Measurements from ENCODE around the gene XPOT.

Gene XPOT

DNA sequence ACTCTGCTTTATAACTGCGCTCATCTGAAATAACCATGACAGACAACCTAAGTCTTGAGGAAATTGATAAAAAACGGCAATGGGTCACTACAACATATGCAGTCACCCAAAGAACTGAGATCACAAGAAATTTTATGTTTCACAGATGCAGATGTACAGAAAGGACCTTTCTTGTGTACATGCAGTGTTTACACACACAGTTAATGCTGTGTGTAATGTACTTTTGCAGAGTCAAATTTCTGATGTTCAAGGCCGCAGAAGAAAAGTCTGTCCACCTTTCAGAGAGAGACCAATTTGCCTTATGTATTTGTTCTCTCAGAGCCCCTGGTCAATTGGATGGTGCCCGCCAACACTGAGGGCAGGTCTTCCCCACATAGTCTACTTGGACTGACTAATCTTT lies 24.8 kb downstream of the XPOT start:
- DNase-seq: no peak

DNA sequence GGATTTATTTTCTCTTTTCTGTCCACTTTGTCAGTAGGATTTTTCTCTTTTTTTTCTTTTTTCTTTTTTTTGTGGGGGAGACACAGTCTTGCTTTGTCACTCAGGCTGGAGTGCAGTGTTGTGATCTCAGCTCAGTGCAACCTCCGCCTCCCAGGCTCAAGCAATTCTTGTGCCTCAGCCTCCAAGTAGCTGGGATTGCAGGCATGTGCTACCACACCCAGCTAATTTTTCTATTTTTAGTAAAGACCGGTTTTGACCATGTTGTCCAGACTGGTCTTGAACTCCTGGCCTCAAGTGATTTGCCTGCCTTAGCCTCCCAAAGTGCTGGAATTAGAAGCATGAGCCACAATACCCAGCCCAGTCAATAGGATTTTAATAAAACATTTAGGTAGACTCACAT lies 26.7 kb downstream of the XPOT start:
- DNase-seq: no peak

DNA sequence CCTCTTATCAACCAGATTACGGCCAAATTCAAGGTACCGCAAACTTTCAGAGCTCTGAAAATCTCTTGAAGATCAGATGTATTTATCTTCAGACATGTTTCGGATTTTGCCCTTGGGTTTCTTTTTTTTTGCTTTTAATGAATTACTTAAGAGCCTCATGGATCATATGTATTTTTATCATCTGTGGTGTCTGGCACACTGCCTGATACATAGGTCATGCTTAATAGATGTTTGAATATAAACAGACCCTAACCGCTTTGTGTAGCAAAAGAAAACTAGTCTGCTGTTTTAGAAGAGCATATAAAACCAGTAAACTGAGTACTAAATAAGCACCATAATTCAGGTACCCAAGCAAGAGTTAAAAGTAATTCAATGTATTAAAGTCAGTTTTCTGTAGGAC lies 27.6 kb downstream of the XPOT start:
- no peak for DNase-seq

DNA sequence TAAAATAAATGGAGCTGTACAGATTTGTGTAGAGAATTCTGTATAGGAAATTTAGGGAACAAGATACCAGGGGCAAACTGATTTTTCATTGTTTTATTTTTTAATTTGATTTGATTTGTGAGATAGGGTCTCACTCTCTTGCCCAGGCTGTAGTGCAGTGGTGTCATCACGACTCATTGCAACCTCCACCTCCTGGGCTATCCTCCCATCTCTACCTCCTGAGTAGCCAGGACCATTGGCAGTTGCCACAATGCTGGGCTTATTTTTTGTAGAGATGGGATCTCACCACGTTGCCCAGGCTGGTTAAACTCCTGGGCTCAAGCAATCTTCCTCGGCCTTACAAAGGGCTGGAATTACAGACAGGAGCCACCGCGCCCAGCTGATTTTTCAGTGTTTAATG lies 29.7 kb downstream of the XPOT start:
- DNase-seq: no peak

DNA sequence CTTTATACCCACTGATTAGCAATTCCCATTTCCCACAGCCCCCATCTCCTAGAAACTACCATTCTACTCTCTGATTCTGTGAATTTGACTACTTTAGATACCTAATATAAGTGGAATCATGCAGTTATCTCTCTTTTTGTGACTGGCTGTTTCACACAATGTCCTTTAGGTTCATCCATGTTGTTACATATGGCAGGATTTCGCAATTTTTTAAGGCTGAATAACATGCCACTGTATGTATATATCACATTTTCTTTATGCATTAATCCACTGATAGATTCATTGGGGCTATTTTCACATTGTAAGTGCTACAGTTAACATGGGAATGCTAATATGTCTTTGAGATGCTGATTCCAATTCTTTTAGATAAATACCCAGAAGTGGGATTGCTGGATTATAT lies 35.9 kb downstream of the XPOT start:
- no peak for DNase-seq

DNA sequence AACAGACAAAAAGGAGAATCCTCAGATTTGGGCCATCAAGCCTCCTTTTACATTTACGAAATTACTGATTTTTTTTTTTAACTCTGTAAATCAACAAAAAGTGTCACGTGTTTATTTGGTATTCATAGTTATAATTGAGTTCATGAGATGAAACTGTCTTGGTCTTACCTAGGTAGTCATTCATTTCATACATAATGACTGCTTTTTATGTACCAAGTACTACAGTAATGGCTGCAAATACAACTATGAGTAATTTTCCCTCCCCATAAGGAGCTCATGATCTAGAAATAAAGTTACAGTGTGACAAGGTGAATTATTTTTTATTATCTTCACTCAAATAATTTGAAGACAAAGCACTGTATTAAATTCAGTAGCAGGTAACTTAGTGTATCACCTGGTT lies 41.3 kb downstream of the XPOT start:
- no peak for DNase-seq

DNA sequence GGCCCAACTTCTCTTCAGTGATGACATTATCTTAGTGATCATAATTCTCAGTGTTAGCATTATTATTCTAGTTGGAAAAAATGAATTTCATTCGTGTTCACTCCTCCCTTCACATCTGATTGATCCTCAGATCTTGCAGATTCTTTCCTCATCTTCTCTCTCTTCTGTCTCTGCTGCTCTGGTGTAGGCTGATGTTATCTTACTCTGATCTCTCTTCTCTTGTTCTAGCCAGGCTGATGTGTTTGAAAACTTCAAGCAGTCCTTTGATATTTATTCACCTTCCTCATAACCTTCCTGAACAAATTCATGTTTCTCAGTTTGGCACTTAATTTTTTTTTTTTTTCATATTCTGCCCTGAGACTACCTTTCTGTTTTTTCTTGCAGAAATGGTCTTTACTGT lies 42.1 kb downstream of the XPOT start:
- DNase-seq: no peak

DNA sequence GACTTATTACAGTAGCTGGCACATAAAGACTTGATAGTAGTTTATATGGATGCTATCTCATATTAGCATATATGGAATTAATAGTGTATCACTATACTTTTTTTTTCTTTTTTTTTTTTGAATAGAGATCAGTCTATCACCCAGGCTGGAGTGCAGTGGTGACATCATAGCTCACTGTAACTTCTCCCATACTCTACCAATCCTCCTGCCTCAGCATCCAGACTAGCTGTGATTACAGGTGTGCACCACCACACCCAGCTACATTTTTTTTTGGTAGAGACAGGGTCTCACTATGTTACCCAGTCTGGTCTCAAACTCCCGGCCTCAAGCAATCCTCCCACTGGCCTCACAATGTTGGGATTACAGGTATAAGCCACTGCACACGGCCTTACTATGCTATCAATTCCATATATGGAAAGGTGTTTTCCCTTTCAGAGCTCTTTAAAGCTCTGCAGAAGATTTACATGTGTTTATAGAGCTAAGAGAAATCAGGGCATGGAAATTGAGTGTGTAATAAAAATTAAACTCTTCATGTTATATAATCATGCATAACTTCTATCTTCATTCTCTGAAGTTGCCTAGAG lies 46.0 kb downstream of the XPOT start:
- no peak for DNase-seq

DNA sequence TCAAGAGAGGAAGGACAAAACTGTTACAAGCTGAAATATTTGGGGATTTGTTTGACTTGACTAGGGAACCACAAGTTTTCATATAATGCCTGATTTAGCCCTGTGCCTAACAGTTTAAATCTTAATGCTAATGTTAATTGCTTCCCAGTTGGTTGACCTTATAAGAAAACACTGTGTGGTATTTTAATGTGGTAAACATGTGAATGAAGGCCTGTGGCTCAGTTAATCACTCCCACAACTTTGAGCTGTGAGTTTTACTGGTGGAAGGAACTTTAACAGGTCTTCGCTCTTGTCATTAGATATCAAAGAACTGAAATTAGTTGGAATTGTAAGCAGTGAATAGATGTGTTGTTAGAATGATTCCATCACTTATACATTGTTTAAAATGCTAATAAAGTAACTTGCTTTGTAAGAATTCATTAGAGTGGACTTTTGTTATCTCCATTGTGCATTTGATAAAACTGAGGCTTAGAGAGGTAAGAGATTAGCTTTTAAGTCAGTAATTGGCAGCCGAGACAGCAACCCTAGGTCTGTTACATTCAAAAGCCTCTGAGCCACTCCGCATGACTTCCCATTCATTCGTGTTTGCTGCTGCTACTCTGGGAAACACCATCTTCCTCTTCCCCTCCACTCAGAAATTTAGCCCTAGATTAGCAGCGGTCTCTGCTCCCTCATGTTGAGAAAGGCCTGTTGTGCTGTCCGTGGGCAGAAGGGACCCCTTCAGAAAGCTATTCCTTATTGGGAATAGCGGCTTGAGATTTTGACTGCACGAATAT lies 46.7 kb downstream of the XPOT start:
- DNase-seq: peak; percentile 3

DNA sequence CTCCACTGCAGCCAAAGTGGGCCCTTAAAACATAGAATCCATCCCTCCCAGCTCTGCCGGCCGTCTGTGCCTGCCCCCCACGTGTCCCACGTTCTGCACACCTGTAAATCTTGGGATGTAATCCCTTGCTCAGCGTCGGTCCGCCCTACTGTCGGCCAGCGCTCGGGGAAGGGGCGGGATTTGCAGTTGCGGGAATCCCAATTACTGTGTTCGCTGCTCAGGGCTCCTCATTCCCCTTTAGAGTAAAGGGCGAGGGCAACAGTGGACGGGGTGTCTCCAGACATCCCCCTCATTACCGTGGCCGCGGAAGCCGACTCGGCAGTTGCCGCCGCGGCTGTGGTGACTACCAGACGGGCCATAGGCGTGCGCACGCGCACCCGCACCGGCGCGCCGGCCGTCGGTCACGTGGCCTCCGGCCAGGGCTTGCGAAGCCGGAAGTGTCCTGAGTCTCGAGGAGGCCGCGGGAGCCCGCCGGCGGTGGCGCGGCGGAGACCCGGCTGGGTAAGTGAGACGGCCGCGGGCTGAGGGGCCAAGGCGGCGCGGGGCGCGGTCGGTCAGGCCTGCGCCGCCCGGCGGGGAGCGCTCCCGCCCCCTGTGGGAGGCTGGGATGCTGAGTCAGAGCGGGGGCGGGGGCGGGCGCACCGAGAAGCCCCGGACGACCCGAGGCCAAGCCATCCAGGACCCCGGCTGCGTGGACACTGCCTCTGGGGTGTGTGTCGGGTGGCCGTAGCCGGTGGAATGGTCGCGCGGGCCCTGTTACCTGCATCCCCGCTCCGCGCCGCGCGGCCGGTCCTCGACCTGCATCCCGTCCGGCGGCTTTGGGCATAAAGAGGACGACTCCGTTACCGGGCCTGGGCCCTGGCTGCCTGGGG lies 47.7 kb downstream of the XPOT start, which contains the start of gene TBK1:
Gene TBK1, plus strand, starts transcription at position 434 of the 872 bp plus-strand sequence. CDS start 3,751 bp downstream, outside the sequence.
- peak; percentile 91 for DNase-seq

DNA sequence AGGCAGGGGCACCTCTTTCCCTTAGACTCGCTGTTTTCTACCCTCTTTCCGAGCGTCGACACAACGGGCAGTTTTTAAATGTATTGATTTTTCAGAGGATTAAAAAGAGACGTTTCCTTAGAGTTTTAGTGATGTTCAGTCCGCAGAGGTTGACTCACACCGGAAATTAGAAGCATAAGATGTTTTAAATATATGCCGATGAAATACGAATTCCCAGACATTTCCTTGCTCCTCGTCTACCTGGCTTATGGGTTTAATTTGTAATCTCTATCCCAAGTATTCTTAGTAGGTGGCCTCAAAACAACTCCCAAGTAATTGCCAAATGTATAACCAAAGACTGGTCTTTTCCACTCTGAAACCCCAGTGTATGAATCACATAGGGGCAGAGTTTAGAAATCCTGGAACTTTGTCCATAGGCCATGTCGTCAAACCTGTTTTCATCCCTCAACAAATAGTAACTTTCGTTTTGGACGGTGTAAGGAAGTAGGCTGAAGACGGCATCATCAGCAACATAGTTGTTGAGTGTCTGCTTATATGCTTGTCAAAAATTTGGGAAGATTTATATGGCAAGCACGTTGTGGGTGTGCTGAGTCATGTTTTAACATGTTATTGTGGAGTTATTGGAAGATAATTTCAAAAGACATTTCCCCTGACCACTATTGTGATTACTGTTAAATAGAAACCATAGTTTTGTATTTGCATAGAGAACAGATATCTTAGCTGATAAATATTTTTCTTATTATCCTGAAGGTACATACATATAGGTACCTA lies 48.6 kb downstream of the XPOT start:
- peak; percentile 23 for DNase-seq

DNA sequence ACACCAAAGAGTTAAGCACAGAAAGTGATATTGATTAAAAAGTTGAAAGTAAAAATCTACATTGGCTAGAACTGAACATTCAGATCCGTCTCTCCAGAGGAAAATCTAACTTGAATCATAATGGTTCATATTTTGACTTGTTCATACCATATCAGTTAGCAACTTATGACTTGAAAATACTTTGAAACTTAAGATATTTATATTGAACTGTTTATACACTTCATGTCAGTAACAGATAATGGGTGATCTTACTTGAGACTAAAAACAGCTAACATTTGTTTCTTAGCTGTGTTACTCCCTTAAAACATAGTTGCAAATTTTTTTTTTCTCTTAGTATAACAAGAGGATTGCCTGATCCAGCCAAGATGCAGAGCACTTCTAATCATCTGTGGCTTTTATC lies 51.3 kb downstream of the XPOT start:
- no peak for DNase-seq

DNA sequence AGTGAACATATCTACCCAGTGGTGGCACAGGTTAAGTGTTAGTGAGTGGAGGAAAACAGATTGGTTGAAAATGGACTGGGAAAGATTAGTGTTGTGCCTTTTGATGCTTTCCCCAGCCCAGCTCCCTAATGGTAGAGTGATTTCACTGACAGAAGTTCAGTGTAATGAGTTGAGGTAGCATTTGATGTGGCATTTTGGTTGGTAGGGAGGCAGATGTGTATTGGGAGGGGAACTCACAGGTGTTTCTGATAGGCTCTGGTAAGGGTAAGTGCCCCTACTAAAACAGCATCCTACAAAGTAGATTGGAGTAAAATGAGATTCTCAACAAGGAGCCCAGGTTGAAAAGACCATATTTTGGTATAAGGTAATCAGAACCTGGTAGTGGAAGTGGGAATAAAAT lies 51.9 kb downstream of the XPOT start:
- no peak for DNase-seq

DNA sequence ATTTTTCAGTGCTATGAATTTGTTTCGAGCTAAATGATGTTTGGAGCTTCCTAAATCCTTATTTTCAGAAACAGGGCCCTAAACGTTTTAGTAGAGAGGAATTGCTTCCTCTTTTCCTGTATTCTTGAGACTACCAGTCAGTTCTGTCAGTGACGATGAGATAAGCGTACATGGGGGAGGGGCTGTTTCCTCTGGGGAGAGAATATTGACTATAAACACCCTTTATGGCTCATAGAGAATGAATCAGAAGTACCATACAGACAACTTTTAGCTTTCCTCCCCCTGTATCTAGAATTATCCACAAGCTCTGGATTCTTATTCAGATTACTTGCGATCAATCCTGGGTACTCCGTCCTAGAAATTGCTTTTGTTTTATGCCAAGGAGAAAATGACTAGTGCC lies 52.8 kb downstream of the XPOT start:
- DNase-seq: no peak

DNA sequence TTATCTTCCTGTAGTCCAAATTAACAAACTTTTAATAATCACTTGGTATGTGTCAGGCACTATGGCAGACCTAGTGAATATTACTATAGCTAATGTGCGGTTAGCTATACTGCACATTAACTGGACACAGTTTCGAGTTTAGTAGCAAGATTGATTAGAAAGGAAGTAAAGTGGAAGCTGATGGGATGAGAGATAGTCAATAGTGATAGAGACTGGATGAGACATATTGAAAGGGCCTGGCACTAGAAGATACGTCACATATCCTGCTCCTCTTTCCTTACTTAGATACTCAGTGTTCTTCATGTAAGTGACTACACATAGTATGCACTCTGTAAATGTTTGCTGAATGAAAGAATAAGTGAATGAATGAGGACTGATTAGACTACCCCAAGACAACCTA lies 53.3 kb downstream of the XPOT start:
- DNase-seq: no peak

DNA sequence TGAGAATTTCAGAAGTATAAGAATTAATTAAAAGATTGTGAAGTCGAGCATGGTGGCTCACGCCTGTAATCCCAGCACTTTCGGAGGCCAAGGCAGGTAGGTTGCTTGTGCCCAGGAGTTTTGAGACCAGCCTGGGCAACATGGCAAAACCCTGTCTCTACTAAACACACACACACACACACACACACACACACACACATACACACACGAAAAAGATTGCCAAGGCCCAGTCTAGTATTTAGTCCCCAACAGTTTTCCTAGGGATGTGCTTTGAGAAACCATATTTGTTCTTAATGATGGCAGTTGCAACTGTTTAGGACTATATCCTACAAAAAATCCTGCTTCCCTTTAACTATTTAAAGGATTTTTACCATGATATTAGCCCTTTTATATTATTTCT lies 53.7 kb downstream of the XPOT start:
- no peak for DNase-seq

DNA sequence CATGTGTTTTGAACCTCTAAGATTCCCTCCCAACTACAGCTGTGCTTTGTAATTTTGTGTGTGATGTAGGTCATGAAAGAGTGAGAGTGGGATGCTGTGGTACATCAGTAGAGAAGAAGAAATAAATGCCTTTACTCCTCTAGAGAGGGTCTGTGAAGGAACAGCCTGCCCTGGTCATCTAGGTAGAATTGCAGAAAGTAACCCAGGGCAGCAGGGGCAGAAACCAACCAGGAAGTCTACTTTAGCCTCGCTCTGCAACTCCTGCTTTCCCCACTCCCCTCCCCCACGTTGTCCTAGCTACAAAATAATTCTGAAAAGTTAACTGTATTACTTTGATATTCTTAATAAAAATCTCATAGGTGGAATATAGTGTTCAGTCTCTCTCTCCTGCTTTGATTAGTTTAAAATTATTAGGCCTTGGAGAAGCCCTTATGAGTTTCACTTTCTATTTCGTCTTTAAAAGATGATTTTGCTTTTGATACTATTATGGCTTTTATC lies 55.3 kb downstream of the XPOT start:
- DNase-seq: no peak

DNA sequence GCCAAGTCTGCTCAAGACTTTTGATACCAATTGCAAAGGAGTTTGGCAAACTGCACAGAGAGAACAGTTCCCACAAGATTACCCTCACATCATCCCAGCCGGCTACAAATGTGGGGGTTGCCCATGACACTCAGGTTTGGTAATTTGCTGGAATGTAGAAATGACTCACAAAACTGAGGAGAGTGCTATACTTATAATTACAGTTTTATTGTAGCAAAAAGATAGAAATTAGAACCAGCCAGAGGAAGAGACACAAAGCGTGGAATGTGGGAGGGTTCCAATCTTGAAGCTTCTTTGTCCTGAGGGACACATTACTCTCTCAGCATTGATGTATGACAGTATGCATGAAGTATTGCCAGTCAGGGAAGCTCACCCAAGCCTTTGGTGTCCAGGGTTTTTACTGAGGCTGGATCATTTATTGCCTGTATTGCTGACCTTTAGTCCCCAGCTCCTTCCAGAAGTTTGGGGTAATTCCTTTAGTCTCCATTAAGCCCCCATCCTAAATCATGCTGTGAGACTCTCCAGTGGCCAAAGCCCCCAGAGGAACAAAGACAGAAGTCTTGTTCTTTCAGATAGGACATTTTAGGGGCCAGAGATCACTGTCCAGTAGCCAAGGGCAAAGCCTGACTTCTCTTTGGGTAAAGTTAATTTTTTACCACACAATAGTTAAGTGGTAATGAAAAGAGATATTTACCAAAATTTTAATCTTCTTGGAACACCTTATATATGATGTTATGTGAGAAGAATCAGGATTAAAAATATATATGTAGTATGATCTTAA lies 57.6 kb downstream of the XPOT start:
- no peak for DNase-seq

DNA sequence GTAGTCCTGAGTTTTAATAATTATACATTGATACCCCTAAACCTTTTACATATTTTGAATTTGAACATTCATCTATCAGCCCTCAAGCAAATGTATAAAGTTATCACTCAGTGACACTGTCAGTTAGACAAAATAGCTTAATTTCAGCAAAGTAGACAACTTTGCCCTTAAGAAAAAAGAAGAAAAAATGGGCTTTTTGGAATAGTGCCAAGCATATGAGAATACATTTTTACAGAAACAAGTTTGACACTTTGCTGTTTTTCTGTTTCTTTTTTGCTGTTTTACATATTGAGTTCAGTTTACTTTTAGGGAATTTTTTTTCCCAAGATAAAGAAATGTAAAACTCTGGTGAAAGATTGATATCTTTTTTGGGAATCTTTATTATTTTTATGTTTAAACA lies 62.0 kb downstream of the XPOT start:
- DNase-seq: no peak

DNA sequence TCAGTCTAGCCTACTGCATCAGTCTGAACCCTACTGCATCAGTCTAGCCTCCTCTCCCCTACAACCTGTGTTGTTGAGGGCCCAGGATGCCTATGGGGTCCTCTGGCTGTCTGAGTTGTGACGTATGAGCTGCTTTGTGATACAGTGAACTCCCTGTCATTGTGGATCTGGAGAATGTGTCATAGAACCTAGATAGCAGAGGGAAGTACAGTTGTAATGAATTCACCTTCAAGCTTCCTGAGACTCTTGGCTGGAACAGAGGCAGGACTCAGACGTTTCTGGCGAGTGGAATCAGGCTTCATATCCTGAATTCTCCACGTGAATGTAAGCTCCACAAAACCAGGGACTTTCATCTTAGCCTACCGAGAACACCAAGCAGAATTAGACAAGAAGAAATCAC lies 64.8 kb downstream of the XPOT start:
- no peak for DNase-seq

DNA sequence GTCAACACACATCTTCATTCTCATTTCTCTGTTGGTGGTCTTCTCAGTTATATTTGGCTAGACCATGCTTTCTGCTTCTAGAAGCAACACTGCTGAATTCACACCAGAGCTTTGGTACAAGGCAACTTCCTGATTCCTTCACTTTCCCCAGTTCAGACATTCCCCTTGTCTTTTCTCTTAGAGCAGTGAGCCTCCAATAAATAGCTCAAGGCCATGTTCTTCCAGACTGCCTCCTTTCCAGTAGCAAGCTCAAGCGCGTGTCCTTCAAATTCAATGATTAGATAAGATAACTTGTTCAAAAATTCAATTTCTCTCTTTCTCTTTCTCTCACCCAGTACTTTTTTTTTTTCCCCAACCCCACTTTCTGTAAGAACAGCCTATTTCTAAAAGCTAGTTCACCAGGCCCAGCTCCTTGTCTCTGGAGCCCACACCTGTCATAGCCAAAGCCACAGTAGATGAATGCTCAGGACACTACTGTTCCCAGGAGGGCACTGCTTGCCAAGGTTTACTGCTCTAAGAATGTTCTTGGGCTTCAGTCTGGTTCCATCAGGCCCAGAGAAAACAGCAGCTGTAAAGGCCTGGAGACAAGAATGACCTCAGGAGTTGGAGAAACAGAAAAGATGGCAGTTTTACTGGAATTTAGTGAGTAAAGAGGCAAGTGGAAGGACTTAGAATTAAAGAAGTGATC lies 65.4 kb downstream of the XPOT start:
- DNase-seq: no peak

All from midbrain (tissue), 1 donor.